ENCODE measurements around the gene TMEM179B.

Gene TMEM179B

GRCh38 chr11:62771144-62772021 lies 15.8 kb upstream of the TMEM179B start, which contains the start of gene TAF6L:
Gene TAF6L (plus strand): TSS chr11:62771396. CDS start chr11:62775784, 4,388 bp downstream.
- DNase-seq (ENCODE audit: low spot score in 2 of 2) (peak; percentile 74 to 76), ATAC-seq (replicated peaks; ENCODE audit: extremely low read depth, poor library complexity, severe bottlenecking) (peak; percentile 83)
- Mint-ChIP-seq H3K4me3 (peak within 1 kb of the TSS; percentile 94), H3K27me3 (no peaks in the 10 kb centered on the region), H3K9me3 (no peaks in the 10 kb centered on the region), H3K4me1 (peaks cover 22% of the 10 kb centered on the region), H3K36me3 (ENCODE audit: insufficient read depth) (peaks cover 9% of the 10 kb centered on the region), H3K27ac (ENCODE audit: low read depth) (peak within 1 kb of the TSS; percentile 96)

GRCh38 chr11:62774407-62774806 lies 12.8 kb upstream of the TMEM179B start:
- ATAC-seq (replicated peaks; ENCODE audit: extremely low read depth, poor library complexity, severe bottlenecking) (no peak), DNase-seq (ENCODE audit: low spot score in 2 of 2) (no peak)
- Mint-ChIP-seq H3K27ac (ENCODE audit: low read depth) (no peak overlapping the region), H3K4me3 (no peak overlapping the region), H3K9me3 (no peaks in the 10 kb centered on the region), H3K36me3 (ENCODE audit: insufficient read depth) (peaks cover 16% of the 10 kb centered on the region), H3K27me3 (no peaks in the 10 kb centered on the region), H3K4me1 (peaks cover 22% of the 10 kb centered on the region)

GRCh38 chr11:62775646-62776045 lies 11.6 kb upstream of the TMEM179B start:
- DNase-seq (ENCODE audit: low spot score in 2 of 2) (no peak), ATAC-seq (replicated peaks; ENCODE audit: extremely low read depth, poor library complexity, severe bottlenecking) (no peak)
- Mint-ChIP-seq H3K36me3 (ENCODE audit: insufficient read depth) (peaks cover 16% of the 10 kb centered on the region), H3K27me3 (no peaks in the 10 kb centered on the region), H3K4me1 (peaks cover 14% of the 10 kb centered on the region), H3K27ac (ENCODE audit: low read depth) (no peak overlapping the region), H3K9me3 (no peaks in the 10 kb centered on the region), H3K4me3 (no peak overlapping the region)

- no peaks in the 10 kb centered on the region for H3K9me3 Mint-ChIP-seq
- no peak overlapping the region for H3K27ac Mint-ChIP-seq (ENCODE audit: low read depth)
- no peak overlapping the region for H3K4me3 Mint-ChIP-seq
- H3K4me1 Mint-ChIP-seq: peaks cover under 1% of the 10 kb centered on the region
- H3K27me3 Mint-ChIP-seq: no peaks in the 10 kb centered on the region
- DNase-seq (ENCODE audit: low spot score in 2 of 2) (no peak), ATAC-seq (replicated peaks; ENCODE audit: extremely low read depth, poor library complexity, severe bottlenecking) (no peak)
- H3K36me3 Mint-ChIP-seq (ENCODE audit: insufficient read depth): peaks cover 13% of the 10 kb centered on the region
Observed at GRCh38 chr11:62777389-62777788, 9.8 kb upstream of the TMEM179B start.

DNA sequence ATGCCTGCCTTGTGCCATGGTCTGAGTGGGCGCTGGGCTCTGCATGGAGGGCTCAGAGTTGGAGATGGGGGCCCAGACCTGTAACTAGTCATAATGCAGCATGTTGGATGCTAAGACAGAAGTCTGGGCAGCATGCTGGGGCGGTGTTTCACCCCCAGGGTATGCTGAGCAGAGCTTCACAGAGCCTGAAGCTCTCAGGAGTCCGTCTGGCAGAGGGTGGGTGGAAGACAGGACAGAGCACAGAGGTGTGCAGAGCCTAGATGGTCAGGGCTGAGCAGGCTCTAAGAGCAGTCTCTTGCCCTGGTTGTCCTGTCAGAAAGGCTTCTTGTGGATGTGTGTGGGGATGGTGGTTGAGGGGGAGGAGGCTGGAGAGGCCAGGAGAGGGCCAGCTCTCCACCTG lies 8.8 kb upstream of the TMEM179B start:
- no peaks in the 10 kb centered on the region for H3K27me3 Mint-ChIP-seq
- peaks cover 5% of the 10 kb centered on the region for H3K4me1 Mint-ChIP-seq
- no peaks in the 10 kb centered on the region for H3K9me3 Mint-ChIP-seq
- peaks cover 19% of the 10 kb centered on the region for H3K36me3 Mint-ChIP-seq (ENCODE audit: insufficient read depth)
- H3K4me3 Mint-ChIP-seq: no peak overlapping the region
- ATAC-seq (replicated peaks; ENCODE audit: extremely low read depth, poor library complexity, severe bottlenecking) (no peak), DNase-seq (ENCODE audit: low spot score in 2 of 2) (no peak)
- H3K27ac Mint-ChIP-seq (ENCODE audit: low read depth): no peak overlapping the region

DNA sequence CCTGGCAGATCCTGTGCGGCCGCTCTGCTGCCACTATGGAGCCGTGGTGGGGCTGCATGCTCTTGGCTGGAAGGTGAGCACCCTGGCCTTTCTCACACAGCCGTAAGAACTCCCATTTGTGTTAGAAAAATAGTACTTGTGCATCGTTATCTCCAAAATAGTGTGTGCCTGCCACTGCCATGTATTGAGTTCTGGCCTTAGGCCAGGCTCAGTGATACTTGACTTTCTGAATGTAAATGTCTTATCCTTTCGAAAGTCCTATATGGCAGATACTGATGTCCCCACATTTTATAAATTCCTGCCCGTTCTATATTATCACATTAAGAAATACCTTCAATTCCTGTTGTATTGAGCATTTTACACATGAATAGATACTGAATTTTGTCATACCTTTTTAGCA lies 4.4 kb upstream of the TMEM179B start:
- Mint-ChIP-seq H3K9me3 (no peaks in the 10 kb centered on the region), H3K27me3 (no peaks in the 10 kb centered on the region), H3K4me3 (no peak overlapping the region), H3K4me1 (peaks cover 14% of the 10 kb centered on the region), H3K27ac (ENCODE audit: low read depth) (no peak overlapping the region), H3K36me3 (ENCODE audit: insufficient read depth) (peaks cover 32% of the 10 kb centered on the region)
- DNase-seq (ENCODE audit: low spot score in 2 of 2) (no peak), ATAC-seq (replicated peaks; ENCODE audit: extremely low read depth, poor library complexity, severe bottlenecking) (no peak)

GRCh38 chr11:62786318-62787004 lies 741 bp upstream of the TMEM179B start:
- peak; percentile 75 for ATAC-seq (replicated peaks; ENCODE audit: extremely low read depth, poor library complexity, severe bottlenecking)
- peak; percentile 77 to 80 for DNase-seq (ENCODE audit: low spot score in 2 of 2)
- no peaks in the 10 kb centered on the region for H3K27me3 Mint-ChIP-seq
- peaks cover 27% of the 10 kb centered on the region for H3K36me3 Mint-ChIP-seq (ENCODE audit: insufficient read depth)
- no peaks in the 10 kb centered on the region for H3K9me3 Mint-ChIP-seq
- peaks cover 43% of the 10 kb centered on the region for H3K4me1 Mint-ChIP-seq
- H3K4me3 Mint-ChIP-seq: peak overlapping the region; percentile 97
- H3K27ac Mint-ChIP-seq (ENCODE audit: low read depth): peak overlapping the region; percentile 91

GRCh38 chr11:62788991-62789390 lies 1.8 kb downstream of the TMEM179B start:
- Mint-ChIP-seq H3K4me3 (peak overlapping the region; percentile 97), H3K4me1 (peaks cover 48% of the 10 kb centered on the region), H3K27me3 (no peaks in the 10 kb centered on the region), H3K9me3 (no peaks in the 10 kb centered on the region), H3K36me3 (ENCODE audit: insufficient read depth) (peaks cover 34% of the 10 kb centered on the region), H3K27ac (ENCODE audit: low read depth) (peak overlapping the region; percentile 74)
- no peak for DNase-seq (ENCODE audit: low spot score in 2 of 2)
- ATAC-seq (replicated peaks; ENCODE audit: extremely low read depth, poor library complexity, severe bottlenecking): no peak

DNA sequence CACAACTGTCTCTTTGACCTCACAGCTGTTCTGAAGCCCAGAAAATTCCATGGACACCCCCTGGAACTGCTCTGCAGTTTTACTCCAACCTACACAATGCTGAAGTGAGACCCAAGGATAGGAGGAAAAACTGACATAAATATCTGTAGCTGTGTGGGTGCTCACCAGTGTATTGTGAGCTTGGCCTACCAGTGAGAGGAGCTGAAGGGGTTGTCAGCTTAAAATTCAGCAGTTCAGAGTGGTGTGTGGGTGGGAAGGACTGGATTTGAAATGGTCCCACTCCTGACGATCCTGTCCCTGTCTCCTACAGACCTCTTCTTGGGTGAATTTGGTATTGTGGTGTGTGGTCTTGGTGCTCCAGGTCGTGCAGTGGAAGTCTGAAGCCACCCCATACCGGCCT lies 2.4 kb downstream of the TMEM179B start:
- no peaks in the 10 kb centered on the region for H3K27me3 Mint-ChIP-seq
- H3K27ac Mint-ChIP-seq (ENCODE audit: low read depth): peak overlapping the region; percentile 74
- H3K4me3 Mint-ChIP-seq: peak overlapping the region; percentile 97
- peaks cover 53% of the 10 kb centered on the region for H3K4me1 Mint-ChIP-seq
- ATAC-seq (replicated peaks; ENCODE audit: extremely low read depth, poor library complexity, severe bottlenecking) (no peak), DNase-seq (ENCODE audit: low spot score in 2 of 2) (no peak)
- peaks cover 39% of the 10 kb centered on the region for H3K36me3 Mint-ChIP-seq (ENCODE audit: insufficient read depth)
- H3K9me3 Mint-ChIP-seq: no peaks in the 10 kb centered on the region

GRCh38 chr11:62791501-62792201 lies 4.4 kb downstream of the TMEM179B start, which contains the start of gene TMEM223:
Gene TMEM223 (minus strand): TSS chr11:62792006. CDS start chr11:62791994, 12 bp downstream.
- H3K36me3 Mint-ChIP-seq (ENCODE audit: insufficient read depth): peaks cover 51% of the 10 kb centered on the region
- H3K27me3 Mint-ChIP-seq: no peaks in the 10 kb centered on the region
- ATAC-seq (replicated peaks; ENCODE audit: extremely low read depth, poor library complexity, severe bottlenecking) (peak; percentile 73), DNase-seq (ENCODE audit: low spot score in 2 of 2) (peak; percentile 80 to 83)
- H3K4me1 Mint-ChIP-seq: peaks cover 51% of the 10 kb centered on the region
- peak within 1 kb of the TSS; percentile 97 for H3K4me3 Mint-ChIP-seq
- H3K9me3 Mint-ChIP-seq: no peaks in the 10 kb centered on the region
- peak within 1 kb of the TSS; percentile 83 for H3K27ac Mint-ChIP-seq (ENCODE audit: low read depth)

DNA sequence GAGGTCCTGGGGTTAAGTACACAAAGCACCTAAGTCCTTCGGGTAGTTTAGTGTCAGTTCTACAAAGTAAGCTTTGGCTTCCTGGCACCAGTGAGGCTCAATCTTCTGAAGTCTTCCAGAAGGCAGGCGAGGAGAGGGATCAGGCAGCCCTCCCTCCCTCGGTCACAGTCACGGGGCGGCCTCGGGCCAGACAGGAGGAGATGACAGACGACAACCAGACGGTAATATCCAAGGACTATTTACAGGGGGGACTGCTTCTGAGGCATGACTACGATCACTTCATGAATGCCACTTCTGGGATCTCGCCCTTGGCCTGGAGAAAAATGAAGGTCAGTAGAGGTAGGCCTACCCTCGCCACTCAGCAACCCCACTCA lies 5.0 kb downstream of the TMEM179B start:
- H3K27ac Mint-ChIP-seq (ENCODE audit: low read depth): peak overlapping the region; percentile 83
- ATAC-seq (replicated peaks; ENCODE audit: extremely low read depth, poor library complexity, severe bottlenecking) (no peak), DNase-seq (ENCODE audit: low spot score in 2 of 2) (no peak)
- H3K4me1 Mint-ChIP-seq: peaks cover 51% of the 10 kb centered on the region
- H3K4me3 Mint-ChIP-seq: peak overlapping the region; percentile 97
- peaks cover 54% of the 10 kb centered on the region for H3K36me3 Mint-ChIP-seq (ENCODE audit: insufficient read depth)
- no peaks in the 10 kb centered on the region for H3K9me3 Mint-ChIP-seq
- no peaks in the 10 kb centered on the region for H3K27me3 Mint-ChIP-seq

- Mint-ChIP-seq H3K4me1 (peaks cover 49% of the 10 kb centered on the region), H3K4me3 (no peak overlapping the region), H3K36me3 (ENCODE audit: insufficient read depth) (peaks cover 68% of the 10 kb centered on the region), H3K27me3 (no peaks in the 10 kb centered on the region), H3K9me3 (no peaks in the 10 kb centered on the region), H3K27ac (ENCODE audit: low read depth) (peak overlapping the region; percentile 29)
- DNase-seq (ENCODE audit: low spot score in 2 of 2) (no peak), ATAC-seq (replicated peaks; ENCODE audit: extremely low read depth, poor library complexity, severe bottlenecking) (no peak)
Observed at GRCh38 chr11:62794201-62794775, 7.1 kb downstream of the TMEM179B start.
